Hematopoietic multipotent progenitor cell treated with erythropoietin and hydrocortisone succinate and interleukin-3 and kit ligand, for 15 days (in vitro differentiated cells): ENCODE data around the gene EGR1.
A peak's percentile ranks its signal among the peaks of the same experiment; 100 is the strongest.
"Not testable (repeated sequence)": the region's sequence is repeated elsewhere in the genome, so short reads cannot be mapped to it uniquely, and the experiment has no call there.

ENCODE experiments used
- DNase-seq: peaks from one replicate; pipeline ENCODE4 v3.0.0-alpha.2; 2015; ENCODE audit warnings: low spot score

Gene EGR1

DNA sequence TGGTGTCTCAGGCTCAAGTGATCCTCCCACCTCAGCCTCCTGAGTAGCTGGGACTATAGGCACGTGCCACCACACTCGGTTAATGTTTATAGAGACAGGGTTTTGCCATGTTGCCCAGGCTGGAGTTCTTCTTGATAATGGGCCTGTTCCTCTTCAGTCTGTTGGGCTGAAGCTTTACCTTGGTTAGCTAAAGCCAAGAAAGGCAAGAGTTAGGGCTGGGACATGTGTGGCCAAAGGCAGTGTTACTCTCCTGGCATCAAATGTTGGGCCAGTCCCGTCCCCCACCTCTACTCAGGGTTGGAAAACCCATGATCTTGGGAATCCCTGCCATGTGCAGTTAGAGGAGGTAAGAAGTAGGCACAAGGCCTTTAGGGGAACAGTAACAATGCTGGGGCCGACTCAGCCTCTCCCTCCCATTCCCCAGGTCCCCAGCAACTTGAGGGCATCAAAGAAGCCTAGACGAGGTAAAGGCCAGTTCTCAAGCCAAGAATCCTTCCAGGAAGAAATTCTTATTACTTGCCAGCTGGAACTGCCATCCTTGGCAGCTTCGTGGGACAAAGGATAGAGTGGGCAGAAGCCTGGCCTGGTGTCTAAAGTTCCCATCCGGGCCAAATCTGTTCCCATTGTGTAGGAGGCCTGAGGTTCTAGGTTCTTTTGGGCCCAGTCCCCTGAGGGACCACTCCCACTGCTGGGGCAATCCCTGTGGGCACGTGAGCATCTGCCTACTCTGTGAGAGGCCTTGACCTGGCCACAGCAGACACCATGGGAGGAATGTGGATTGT is 4.5 kb downstream of the EGR1 start:
- DNase-seq = no peak

DNA sequence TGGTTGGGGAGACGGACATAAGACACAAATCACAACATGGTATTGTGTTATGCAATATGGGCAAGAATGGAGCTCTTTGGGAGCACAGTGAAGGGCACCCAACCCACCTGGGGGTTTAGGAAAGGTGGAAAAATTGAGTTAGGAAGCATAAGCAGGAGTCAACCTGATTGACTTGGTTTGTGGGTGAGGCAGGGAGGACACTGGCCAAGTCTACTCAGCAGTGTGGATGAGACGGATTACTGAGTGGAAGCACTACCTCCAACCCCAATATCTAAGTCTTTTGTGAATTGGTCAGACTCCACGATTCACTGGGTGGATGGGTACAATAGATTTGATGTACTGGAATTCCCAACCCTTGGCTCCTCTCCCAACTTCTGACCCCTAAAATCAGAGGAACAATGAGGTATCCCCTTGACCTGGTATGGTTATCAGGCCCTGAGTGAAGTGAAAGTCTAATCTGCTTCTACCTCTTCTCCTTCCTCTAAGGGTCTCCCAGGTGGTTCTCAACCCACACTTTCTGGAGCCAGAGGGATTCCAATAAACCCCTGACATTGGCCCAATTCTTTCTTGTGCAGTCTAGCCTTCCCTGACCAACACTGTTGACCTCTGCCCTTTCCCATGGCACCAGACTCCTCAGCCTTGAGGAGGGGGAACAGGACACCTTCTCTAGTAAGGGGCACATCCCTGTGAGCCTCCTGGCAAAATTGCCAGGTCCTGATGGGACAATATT is 5.2 kb downstream of the EGR1 start:
- DNase-seq = no peak

DNA sequence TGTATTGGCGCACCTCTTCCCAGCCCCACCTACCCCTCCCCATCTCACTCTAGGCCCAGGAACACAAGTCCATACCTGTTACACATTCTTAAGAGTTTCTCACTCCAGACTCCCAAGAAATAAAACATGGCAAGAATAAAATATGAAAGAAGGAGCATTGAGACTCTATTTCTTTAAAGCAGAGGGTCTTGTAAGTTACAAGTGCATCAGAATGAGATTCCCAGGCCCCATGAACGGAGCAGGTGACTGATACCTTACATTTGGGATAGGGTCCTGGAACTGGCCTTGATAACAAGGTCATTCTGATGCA is 5.7 kb downstream of the EGR1 start:
- DNase-seq = no peak

DNA sequence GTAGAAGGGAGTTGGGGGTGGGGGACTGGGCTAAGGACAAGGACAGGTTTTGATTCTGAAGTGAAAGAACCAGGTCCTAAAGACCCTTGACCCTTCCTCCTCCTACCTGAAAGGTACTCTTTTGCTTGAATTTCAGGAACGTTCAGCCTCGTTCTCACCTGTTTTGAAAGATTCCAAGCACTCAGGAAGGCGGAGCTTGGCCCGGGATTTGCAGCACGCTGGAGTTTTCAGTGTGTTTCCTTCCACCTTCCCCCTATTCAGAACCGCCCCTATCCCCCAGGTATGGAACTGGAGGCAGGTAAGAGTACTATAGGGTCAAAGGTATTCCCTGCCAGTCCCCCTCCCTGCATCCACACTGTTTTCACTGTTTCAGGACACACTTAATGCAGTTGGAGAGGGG is 7.1 kb downstream of the EGR1 start:
- no peak for DNase-seq

DNA sequence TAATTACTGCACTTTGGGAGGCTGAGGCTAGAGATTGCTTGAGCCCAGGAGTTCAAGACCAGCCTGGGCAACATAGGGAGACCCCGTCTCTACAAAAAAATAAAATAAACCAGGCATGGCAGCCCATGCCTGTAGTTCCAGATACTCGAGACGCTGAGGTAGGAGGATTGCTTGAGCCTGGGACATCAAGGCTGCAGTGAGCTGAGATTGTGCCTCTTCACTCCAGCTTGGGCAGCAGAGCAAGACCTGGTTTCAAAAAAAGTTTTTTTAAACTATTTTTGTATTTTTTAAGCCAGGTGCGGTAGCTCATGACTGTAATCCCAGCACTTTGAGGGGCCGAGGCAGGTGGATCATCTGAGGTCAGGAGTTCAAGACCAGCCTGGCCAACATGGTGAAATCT is 7.9 kb downstream of the EGR1 start:
- not testable (repeated sequence) for DNase-seq

DNA sequence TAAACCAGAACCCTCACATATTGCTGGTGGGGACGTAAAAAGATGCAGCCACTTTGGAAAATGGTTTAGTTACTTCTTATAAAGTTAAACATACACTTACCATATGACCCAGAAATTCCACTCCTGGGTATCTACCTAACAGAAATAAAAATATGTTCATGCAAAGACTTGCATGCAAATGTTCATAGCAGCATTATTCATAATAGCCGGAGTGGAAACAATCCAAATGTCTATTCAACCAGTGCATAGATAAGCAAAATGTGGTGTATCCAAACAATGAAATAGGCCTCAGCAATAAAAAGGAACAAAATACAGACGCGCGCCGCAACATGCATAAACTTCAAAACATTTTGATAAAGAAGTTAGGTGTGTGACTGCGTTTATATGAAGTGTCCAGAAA is 11.6 kb downstream of the EGR1 start:
- DNase-seq = no peak

DNA sequence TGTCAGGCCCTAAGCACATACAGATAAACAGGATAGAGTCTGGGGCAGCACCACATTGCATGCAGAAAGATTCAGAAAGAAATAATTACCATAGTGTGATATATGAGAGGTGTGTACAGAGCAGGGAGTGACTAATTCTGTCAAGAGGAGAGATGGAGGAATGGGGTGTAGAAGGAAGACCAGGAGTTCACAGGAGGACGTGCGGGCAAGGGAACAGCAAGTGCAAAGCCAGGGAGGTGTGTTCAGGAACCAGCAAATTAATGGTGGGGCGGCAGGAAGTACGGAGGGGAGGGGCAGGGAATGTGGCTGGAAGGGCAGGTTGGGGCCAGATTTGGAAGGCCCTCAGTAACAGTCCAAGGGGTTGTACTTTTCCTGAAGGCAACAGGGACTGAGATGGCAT is 17.4 kb downstream of the EGR1 start:
- no peak for DNase-seq

DNA sequence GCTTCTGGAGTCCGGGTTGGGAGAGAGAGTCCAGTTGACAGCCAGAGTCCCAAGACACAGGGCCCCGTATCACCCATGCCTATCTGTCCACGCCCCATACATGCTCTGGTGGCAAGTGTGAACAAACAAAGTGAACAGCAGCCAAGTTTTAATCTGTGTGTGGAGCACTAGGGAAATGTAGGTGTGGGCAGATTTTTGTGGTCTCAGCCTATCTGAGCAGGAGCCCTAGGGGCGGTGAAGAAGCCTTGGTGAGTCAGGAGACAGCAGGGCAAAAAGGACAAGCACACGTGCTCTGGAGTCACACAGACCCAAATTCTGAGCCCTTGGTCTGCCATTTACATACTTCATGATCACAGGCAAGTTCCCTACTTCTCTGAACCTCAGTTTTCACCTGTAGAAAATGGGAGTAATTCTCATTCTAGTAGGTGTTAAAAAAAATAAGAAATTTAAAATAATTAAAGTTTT is 23.2 kb downstream of the EGR1 start:
- no peak for DNase-seq

DNA sequence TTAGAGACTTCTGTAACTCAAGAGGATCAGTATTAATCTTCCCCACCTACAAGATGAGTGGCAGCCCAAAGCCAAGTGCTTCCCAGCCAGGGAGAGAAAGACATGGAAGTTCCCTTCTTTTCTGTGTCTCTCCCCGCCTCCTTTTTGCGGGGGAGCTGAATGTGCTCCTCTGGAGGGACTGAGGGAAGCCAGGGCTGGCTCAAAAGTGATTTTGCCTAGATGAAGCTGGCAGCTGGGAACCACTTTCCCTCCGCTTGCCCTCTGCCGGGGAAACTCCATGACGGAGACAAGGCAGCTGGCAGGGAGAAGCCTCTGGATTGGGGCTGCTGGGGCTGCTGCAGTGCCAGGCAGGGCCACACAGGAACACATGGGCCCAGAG is 24.4 kb downstream of the EGR1 start:
- no peak for DNase-seq

DNA sequence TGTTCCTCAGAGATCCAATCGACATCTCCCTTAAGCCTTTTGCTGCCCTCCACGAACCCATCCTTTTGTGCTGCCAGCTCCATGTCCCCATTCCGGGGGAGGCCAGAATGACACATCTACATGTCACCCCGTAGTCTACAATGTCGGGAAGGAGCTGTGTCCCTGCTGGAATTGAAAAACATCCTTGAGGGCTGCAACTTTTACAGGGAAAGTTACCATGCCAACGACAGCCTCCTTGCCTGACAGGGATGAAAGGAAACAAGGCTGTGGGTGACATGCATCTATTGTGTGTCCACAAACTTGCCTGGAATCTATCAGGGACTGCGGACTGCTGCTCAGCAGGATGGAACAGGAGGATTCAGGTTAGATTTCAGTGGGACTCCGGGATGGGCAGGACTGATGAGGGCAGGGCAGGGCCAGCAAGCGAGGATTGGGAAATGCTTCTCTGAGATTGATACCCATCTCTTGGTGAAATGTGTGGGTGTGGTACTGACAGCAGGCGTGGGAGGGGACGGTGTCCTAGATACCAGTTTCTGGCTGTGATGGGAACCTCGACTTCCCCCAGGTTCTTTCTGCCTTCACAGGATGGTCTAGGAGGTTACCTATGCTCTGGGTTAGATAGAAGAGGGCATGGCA is 25.5 kb downstream of the EGR1 start:
- no peak for DNase-seq

DNA sequence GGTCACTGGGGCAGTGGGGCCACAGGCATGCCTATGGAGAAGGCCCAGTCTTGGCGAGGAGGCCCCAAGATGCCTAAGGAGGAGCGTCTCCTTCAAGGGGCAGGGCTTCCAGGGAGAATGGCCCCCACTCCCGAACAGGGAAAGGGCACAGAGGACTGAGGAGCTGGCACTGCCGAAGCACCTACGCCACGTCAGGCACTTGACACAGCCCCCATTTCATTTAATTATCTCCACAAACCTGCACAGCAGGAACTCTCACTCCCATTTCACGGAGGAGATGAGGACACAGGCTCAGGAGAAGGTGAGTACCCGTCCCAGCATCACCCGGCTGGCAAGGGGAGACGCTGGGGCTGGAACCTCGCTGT is 26.0 kb downstream of the EGR1 start:
- DNase-seq = no peak

DNA sequence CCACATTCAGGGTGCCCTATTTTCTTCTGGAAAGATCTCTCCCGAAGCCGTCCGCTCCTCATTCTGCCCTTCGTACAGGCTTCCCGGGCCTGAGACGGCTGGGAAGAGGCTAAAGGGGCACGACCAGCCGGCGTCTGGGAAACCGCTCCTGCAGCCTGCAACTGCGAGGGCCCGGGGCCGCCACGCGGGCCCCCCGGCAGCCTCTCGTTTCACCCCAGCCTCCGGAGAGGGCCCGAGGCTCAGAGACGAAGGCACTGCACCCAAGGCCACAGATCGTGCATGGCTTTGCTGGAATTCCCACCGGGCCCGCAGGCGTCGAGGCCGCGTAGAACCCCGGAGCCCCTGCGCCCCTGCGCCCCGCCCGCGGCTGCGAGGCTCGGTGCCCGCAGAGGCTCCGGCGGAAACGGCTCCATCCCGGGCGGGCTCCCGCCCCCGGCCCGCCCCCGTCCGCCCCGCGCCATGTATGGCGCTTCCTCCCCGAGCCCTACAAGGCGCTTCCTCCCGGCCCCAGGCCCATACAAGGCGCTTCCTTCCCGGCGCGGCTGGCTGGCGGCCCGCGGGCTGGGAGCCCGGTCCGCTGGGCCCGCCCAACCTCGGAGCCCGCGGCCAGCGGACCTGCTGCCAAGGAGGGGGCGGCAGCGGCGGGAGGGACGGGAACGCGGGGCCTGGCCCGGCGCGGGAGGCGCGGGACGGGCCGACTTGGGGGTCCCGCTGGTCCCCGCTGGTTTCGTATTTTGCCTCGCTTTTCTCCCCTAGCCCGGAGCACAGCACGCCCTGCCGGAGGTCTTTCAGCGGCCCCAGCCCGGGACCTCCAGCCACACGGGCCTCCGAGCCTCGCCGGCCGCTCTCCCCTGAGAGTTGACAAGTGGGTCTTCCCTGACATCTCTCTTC is 26.6 kb downstream of the EGR1 start:
- peak; percentile 65 for DNase-seq

DNA sequence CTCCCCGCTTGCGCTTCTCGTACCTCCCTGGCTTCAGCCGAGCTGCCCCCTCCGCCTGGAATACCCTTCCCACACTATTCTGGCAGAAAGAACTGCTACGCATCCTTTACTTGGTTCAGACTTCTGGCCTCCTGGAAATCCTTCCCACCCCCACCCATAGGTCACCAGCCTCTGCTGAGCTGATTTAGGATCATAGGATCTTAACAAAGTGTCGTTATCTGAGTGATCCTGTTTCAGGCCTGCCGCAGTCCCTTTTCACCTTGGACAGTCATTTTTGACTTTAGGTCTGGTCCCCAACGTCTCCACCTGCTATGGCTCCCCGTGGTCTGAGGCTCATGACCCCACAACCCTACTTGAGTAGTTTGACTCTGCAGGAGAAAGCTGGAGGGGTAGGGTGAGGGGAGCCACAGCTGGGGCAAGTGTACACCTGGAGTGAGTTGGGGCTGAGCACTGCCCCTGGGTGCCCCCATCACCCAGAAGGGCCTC is 27.3 kb downstream of the EGR1 start:
- no peak for DNase-seq

DNA sequence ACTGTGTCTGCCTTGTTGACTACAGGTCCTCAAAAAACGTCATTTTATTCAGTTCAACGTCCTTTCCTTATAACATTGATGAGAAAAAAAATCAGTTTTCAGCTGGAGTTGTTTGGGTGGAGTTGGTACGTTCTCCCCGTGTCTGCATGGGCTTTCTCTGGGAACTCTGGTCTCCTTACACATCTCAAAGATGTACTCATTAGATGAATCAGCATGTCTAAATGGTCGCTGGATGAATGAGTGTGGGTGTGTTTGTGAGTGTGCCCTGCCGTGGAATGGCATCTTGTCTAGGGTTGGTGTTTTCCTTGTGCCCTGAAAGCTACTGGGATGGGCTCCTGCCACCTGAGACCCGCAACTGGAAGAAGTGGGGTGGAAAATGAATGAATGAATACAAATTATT is 30.1 kb downstream of the EGR1 start:
- no peak for DNase-seq

DNA sequence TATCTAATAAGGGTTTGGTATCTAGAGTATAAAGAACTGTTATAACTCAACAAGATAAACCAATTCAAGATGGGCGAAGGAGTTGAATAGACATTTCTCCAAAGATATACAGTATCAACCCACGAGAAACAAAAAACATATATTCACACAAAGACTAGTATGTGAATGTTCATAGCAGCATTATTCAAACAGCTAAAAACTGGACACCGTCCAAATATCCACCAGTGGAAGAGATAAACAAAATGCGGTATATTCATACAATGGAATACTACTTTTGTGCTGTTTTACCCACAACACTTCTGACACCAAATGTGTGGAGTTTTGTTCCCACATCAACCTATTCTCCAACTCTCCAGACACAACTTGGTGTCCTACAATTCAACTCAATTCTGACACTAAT is 33.1 kb downstream of the EGR1 start:
- DNase-seq = no peak

DNA sequence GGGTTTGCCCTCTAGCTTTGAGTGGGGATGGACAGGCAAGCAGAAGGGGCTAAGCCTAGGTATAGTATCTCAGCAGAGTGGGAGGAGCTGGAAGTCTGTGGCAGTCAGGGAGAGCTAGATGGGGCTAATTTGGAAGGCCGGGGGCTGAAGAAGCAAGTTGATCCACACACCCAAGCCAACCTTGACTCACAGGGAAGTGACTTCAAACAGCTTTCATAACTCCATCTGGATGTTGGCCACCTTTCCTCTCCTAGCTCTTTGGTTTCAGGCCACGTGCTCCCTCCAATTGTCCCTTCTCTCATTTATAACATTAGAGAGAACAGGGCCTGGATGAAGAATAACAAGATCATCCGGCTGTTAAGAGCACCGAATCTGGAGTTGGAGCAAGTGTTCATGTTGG is 36.8 kb downstream of the EGR1 start:
- DNase-seq = no peak

DNA sequence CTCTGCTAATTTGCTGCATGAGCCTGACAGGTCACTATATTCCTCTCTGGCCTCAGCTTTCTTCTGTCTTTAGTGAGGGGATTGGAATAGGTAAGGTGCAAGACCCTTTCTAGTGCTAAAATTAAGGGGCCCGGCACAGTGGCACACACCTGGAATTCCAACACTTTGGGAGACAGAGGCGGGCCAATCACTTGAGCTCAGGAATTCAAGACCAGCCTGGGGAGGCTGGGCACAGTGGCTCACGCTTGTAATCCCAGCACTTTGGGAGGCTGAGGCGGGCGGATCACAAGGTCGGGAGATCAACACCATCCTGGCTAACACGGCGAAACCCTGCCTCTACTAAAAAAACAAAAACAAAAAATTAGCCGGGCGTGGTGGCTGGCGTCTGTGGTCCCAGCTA is 37.2 kb downstream of the EGR1 start:
- no peak for DNase-seq

DNA sequence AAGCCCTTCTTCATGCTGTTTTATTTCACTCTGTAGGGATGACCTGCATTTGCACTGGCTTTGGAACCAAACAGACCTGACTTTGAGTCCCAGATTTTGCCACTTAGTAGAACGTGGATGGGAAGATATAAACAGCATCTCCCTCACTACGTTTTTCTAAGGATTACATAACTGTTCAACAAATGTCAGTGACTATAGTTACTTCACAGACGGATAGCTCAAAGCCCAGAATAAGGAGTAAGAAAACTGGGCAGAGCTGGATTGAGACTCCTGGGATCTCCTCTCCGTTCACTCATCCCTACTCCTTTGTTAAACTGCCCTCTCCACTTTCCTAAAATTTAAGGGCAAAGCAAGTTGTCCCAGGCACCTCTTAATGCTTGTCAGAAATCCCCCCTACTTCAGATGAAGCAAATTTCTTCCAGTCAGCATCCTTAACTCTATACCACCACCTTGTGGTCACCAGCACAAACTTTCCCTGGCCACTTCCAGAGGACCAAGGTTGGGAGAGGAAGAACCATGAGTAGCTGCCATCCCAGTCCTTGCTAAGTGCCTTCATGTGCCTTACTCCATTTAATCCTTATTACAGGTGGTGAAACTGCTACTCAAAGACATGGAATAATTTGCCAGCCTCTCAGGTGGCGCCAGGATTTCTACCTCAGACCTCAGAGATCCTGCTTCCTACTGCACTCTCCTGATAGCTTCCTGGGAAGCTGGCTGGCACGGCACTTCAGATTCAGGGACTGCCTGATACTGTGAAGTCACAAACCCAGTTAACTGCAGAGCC is 38.4 kb downstream of the EGR1 start:
- peak; percentile 75 for DNase-seq

DNA sequence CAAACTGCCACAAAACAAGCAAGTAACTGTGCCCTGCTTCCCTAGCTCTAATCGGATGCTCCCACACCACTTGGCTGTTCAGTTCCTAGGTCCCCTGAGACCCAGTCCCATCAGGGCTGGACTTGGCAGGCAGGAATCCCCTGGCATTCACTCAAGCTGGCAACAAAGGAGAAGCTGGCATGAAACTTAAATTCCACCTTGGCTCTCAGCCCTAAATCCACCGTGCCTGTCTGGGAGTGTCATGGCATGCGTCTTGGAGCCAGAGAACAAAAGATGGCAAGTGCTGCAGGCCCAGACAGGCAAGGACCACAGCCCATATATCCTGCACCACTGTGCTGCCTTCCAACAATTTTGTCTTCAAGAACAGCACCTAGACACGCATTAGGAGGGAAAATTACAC is 39.5 kb downstream of the EGR1 start:
- no peak for DNase-seq

DNA sequence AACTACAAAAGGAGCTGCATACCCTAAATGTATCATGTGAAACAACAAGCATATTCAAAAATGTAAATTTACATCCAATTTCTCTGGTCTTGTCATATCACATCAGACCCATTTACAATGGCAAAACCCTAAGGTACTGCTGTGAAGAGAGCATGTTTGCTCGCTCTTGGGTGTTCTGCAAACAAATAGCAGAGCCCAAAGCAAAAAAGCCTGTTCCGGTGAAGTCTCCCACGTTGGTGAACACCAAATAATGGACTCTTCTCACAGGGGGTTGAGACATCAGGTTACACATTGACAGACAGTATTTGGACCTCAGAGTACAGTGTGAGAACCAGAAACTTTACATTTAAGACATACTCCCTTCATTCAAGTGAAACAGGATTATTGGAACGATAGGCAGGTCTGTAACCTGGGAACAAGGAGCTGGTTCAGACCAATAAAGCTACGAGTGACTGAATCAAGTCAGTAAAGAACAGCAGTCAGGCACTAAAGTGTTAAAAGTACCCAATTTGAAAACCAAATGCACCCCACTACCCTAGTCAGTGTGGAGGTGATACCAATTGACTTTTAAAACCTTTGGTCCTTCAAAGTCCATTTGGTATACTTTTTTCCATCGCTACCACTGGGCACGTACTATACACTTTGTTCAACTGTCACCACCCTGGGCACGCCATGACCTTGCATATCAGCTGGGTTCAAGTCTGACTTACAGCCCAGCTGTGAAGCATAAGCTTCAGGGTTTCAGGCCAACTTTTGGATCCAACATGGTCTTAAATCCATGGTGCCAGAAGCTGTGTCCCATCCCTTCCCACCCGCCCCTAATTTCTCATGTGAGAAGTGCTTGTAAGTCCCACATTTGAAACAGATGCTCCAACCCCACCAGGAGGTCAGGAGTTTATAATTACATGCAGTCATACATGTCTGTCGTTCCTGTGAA is 41.4 kb downstream of the EGR1 start:
- DNase-seq = no peak
